HEK293T (cell line): ENCODE measurements around the gene TMEM263.
"Not testable (repeated sequence)": the region's sequence is repeated elsewhere in the genome, so short reads cannot be mapped to it uniquely, and the experiment has no call there.

ENCODE experiments used
- ARNT ChIP-seq: fragments of 450-650 bp; IDR thresholded peaks from 2 replicates; pipeline ENCODE4 v1.6.1; 2017; ENCODE audit warnings: mild to moderate bottlenecking
- BHLHE40 ChIP-seq: fragments of 450-650 bp; IDR thresholded peaks from 2 replicates; pipeline ENCODE4 v1.6.1; 2016; ENCODE audit warnings: mild to moderate bottlenecking, moderate library complexity, borderline replicate concordance
- ELF4 ChIP-seq: fragments of 450-650 bp; IDR thresholded peaks from 2 replicates; pipeline ENCODE4 v1.6.1; 2017; ENCODE audit warnings: antibody characterized with exemption
- FOXA1 ChIP-seq: fragments of 450-650 bp; IDR thresholded peaks from 2 replicates; pipeline ENCODE4 v1.6.1; 2016; ENCODE audit warnings: mild to moderate bottlenecking
- FOXK2 ChIP-seq: fragments of 450-650 bp; IDR thresholded peaks from 2 replicates; pipeline ENCODE4 v1.6.1; 2016; ENCODE audit warnings: mild to moderate bottlenecking
- FOXM1 ChIP-seq: fragments of 450-650 bp; IDR thresholded peaks from 2 replicates; pipeline ENCODE4 v1.6.1; 2017; ENCODE audit warnings: mild to moderate bottlenecking, borderline replicate concordance
- HDGF ChIP-seq: fragments of 450-650 bp; IDR thresholded peaks from 2 replicates; pipeline ENCODE4 v1.6.1; 2017; ENCODE audit warnings: antibody characterized with exemption, borderline replicate concordance
- L3MBTL2 ChIP-seq: fragments of 450-650 bp; conservative IDR thresholded peaks from 2 replicates; pipeline ENCODE4 v1.6.1; 2016; ENCODE audit warnings: mild to moderate bottlenecking
- LEF1 ChIP-seq: fragments of 450-650 bp; IDR thresholded peaks from 2 replicates; pipeline ENCODE4 v1.6.1; 2017; ENCODE audit warnings: mild to moderate bottlenecking, borderline replicate concordance
- NFRKB ChIP-seq: fragments of 450-650 bp; IDR thresholded peaks from 2 replicates; pipeline ENCODE4 v1.6.1; 2016; ENCODE audit warnings: mild to moderate bottlenecking, moderate library complexity
- PKNOX1 ChIP-seq: fragments of 450-650 bp; IDR thresholded peaks from 2 replicates; pipeline ENCODE4 v1.6.1; 2016
- SP1 ChIP-seq: fragments of 450-650 bp; IDR thresholded peaks from 2 replicates; pipeline ENCODE4 v1.6.1; 2017
- SUZ12 ChIP-seq: fragments of 450-650 bp; IDR thresholded peaks from 2 replicates; pipeline ENCODE4 v1.6.1; 2016; ENCODE audit warnings: mild to moderate bottlenecking
- TARDBP ChIP-seq: fragments of 450-650 bp; IDR thresholded peaks from 2 replicates; pipeline ENCODE4 v1.6.1; 2016

- not testable (repeated sequence) for TF ChIP-seq FOXA1, ELF4, SUZ12, PKNOX1, FOXM1, SP1, LEF1, HDGF, TARDBP, NFRKB, L3MBTL2, FOXK2, BHLHE40, ARNT
Measured at GRCh38 chr12:107002665-107003064, 47.0 kb downstream of the TMEM263 start.
